SK-N-SH (cell line): Measurements from ENCODE around the gene HYCC2. TPM values are rescaled to one million over a fixed set of nuclear protein-coding genes. Genes with fewer than 3 reads are reported as not detected.

Source experiments
- CTCF ChIA-PET: fragments of 300-600, 350-600 bp; formaldehyde crosslinking; extraction: SDS; loops from one replicate; lab custom pipeline; 2021; lab: Yijun Ruan, JAX
- POLR2A ChIA-PET: fragments of 350-600 bp; sonication (Branson Sonifier 250); formaldehyde crosslinking; extraction: SDS; loops from one replicate; lab custom pipeline; 2020; ENCODE audit warnings: antibody characterized with exemption, inconsistent platforms; lab: Yijun Ruan, JAX
- DNase-seq: peaks from one replicate; pipeline ENCODE4 v3.0.0; 2012
- H2AFZ ChIP-seq: fragments of 200-600 bp; sonication (generic); 2 replicates; pipeline ENCODE4 v1.8.1; 2016; ENCODE audit warnings: antibody characterized with exemption, mild to moderate bottlenecking, low read depth
- H3F3A ChIP-seq: fragments of 200-600 bp; sonication (generic); replicated peaks from 2 replicates; pipeline ENCODE3; 2016; ENCODE audit warnings: antibody characterized with exemption, mild to moderate bottlenecking; ENCODE audit not compliant: insufficient read depth
- H3K27ac ChIP-seq, 2 experiments: fragments of 200-500 bp in 1 of 2; fragments of 200-600 bp in 1 of 2; sonication (Bioruptor generic) in 1 of 2; sonication (generic), shearing (Covaris generic) in 1 of 2; 2 replicates each; pipeline versions ENCODE4 v1.5.1 to v1.6.1; 2014 to 2016; ENCODE audit warnings: low read depth in 2 of 2, inconsistent platforms in 1 of 2, low read length in 1 of 2, mild to moderate bottlenecking in 1 of 2, mixed read lengths in 1 of 2
- H3K27me3 ChIP-seq: fragments of 200-600 bp; sonication (generic), shearing (Covaris generic); 2 replicates; pipeline ENCODE4 v1.6.1; 2016; ENCODE audit warnings: mixed run types; ENCODE audit not compliant: insufficient read depth
- H3K36me3 ChIP-seq, 2 experiments: fragments of 200-500 bp in 1 of 2; fragments of 200-600 bp in 1 of 2; sonication (Bioruptor generic) in 1 of 2; sonication (generic) in 1 of 2; replicated peaks in 1 of 2; 2 replicates each; pipeline versions ENCODE3 to v1.5.1; 2014 to 2016; ENCODE audit warnings: low read length in 1 of 2, mild to moderate bottlenecking in 1 of 2; ENCODE audit not compliant: insufficient read depth in 2 of 2, control insufficient read depth in 1 of 2
- H3K4me1 ChIP-seq, 2 experiments: fragments of 200-500 bp in 1 of 2; fragments of 200-600 bp in 1 of 2; sonication (Bioruptor generic) in 1 of 2; sonication (generic), shearing (Covaris generic) in 1 of 2; 2 replicates each; pipeline versions ENCODE4 v1.5.1 to v1.6.1; 2014 to 2016; ENCODE audit warnings: low read depth in 1 of 2, low read length in 1 of 2, mixed run types in 1 of 2; ENCODE audit not compliant: insufficient read depth in 2 of 2, control insufficient read depth in 1 of 2
- H3K4me2 ChIP-seq: fragments of 200-600 bp; sonication (generic), shearing (Covaris generic); 2 replicates; pipeline ENCODE4 v1.6.1; 2017; ENCODE audit warnings: mixed run types
- H3K4me3 ChIP-seq, 2 experiments: fragments of 200-500 bp in 1 of 2; fragments of 200-600 bp in 1 of 2; sonication (Bioruptor generic) in 1 of 2; sonication (generic), shearing (Covaris generic) in 1 of 2; 2 replicates each; pipeline versions ENCODE4 v1.5.1 to v1.8.1; 2014 to 2016; ENCODE audit warnings: low read depth in 2 of 2, inconsistent platforms in 1 of 2, low read length in 1 of 2, mild to moderate bottlenecking in 1 of 2, mixed read lengths in 1 of 2, moderate library complexity in 1 of 2
- H3K79me2 ChIP-seq: fragments of 200-600 bp; sonication (generic); 2 replicates; pipeline ENCODE4 v1.8.1; 2017; ENCODE audit warnings: mild to moderate bottlenecking; ENCODE audit not compliant: insufficient read depth
- H3K9ac ChIP-seq: fragments of 200-600 bp; sonication (generic); 2 replicates; pipeline ENCODE4 v1.6.1; 2017; ENCODE audit warnings: mixed run types
- H3K9me2 ChIP-seq: fragments of 200-600 bp; sonication (generic); 2 replicates; pipeline ENCODE4 v1.6.1; 2017; ENCODE audit warnings: mixed run types
- H3K9me3 ChIP-seq: fragments of 200-600 bp; sonication (generic); 2 replicates; pipeline ENCODE4 v1.6.1; 2017; ENCODE audit warnings: mixed run types, mild to moderate bottlenecking, moderate library complexity
- H4K20me1 ChIP-seq: fragments of 200-600 bp; sonication (generic); 2 replicates; pipeline ENCODE4 v1.6.1; 2017; ENCODE audit warnings: mild to moderate bottlenecking, mixed run types; ENCODE audit not compliant: insufficient read depth
- CTCF ChIP-seq: fragments of 200-600 bp; sonication (generic); IDR thresholded peaks from 2 replicates; pipeline ENCODE4 v1.6.1; 2017; ENCODE audit warnings: antibody characterized with exemption, mild to moderate bottlenecking, moderate library complexity
- ELF1 ChIP-seq: IDR thresholded peaks from 2 replicates; pipeline ENCODE4 v1.4.0; 2012
- FOSL2 ChIP-seq: IDR thresholded peaks from 2 replicates; pipeline ENCODE4 v1.4.0; 2012; ENCODE audit warnings: low read depth, mild to moderate bottlenecking, moderate library complexity, borderline replicate concordance
- GABPA ChIP-seq: IDR thresholded peaks from 2 replicates; pipeline ENCODE4 v1.4.0; 2012; ENCODE audit warnings: low read depth, mild to moderate bottlenecking
- MAX ChIP-seq: IDR thresholded peaks from 2 replicates; pipeline ENCODE4 v1.4.0; 2012; ENCODE audit warnings: low read depth
- NRF1 ChIP-seq: IDR thresholded peaks from 2 replicates; pipeline ENCODE4 v1.6.1; 2012; ENCODE audit warnings: low read depth, mild to moderate bottlenecking, low read length
- POLR2AphosphoS5 ChIP-seq: IDR thresholded peaks from 2 replicates; pipeline ENCODE4 v1.6.1; 2012; ENCODE audit warnings: low read depth, low read length
- RFX5 ChIP-seq: IDR thresholded peaks from 2 replicates; pipeline ENCODE4 v1.6.1; 2012; ENCODE audit warnings: mild to moderate bottlenecking, improper control_type of control experiment, low read length
- TAF1 ChIP-seq: IDR thresholded peaks from 2 replicates; pipeline ENCODE4 v1.6.1; 2012; ENCODE audit warnings: low read depth, mild to moderate bottlenecking, low read length, moderate library complexity, borderline replicate concordance
- TEAD4 ChIP-seq: IDR thresholded peaks from 2 replicates; pipeline ENCODE4 v1.4.0; 2012; ENCODE audit warnings: mild to moderate bottlenecking, borderline replicate concordance; ENCODE audit not compliant: insufficient read depth
- YY1 ChIP-seq: IDR thresholded peaks from 2 replicates; pipeline ENCODE4 v1.4.0; 2012; ENCODE audit warnings: low read depth, mild to moderate bottlenecking
- WGBS: methylation state at CpG from one replicate; pipeline ENCODE4 v1.1.6; 2017; ENCODE audit warnings: low lambda C conversion rate; 5-methylcytosine and 5-hydroxymethylcytosine counted together
- polyA plus RNA-seq, 3 experiments: library from polyadenylated mRNA; depleted of rRNA; stranded (reverse); fragments of >200 nt; gene quantifications; 2 replicates each; pipeline ENCODE4 v1.2.3, GENCODE V29; 2012

HYCC2 gene
- polyA plus RNA-seq, 1 of the 3 experiments (the other 2 are of a cell fraction): 1.2 TPM

- Histone ChIP-seq H2AFZ (peak overlapping the region; percentile 95), H3K9ac (peak overlapping the region; percentile 97), H3F3A (peaks cover 9% of the 10 kb centered on the region), H3K4me1 (peaks cover 0 to 19% of the 10 kb centered on the region in 2 experiments; a peak in 3 of 4 replicates), H3K9me3 (no peaks in the 10 kb centered on the region), H3K27me3 (no peaks in the 10 kb centered on the region), H4K20me1 (no peaks in the 10 kb centered on the region), H3K79me2 (peaks cover 72% of the 10 kb centered on the region), H3K4me2 (peak overlapping the region; percentile 97), H3K9me2 (no peaks in the 10 kb centered on the region), H3K4me3 (peak overlapping the region; percentile 70 to 86), H3K27ac (peak overlapping the region; percentile 89 to 92), H3K36me3 (peaks cover 0 to 2% of the 10 kb centered on the region in 2 experiments)
- ChIA-PET POLR2A (interaction anchor here (0.6 to 1.6 kb wide), 3 partner anchors 11 to 254 kb away, joined by 3 to 4 read pairs (median 3); no protein-coding TSS in a partner anchor), CTCF (interaction anchor here (0.7 to 2.7 kb wide), 10 partner anchors 9 to 212 kb away, joined by 3 to 16 read pairs (median 4); no protein-coding TSS in a partner anchor)
- 57% methylated on average over 20 of the region's 22 CpGs for WGBS
- DNase-seq: no peak
- TF ChIP-seq NRF1 (no peak), CTCF (peak; percentile 41), MAX (peak; percentile 50; the same call in 1 of the 2 replicates)
Observed at GRCh38 chr2:201116959-201117734, 45.7 kb upstream of the HYCC2 start.

GRCh38 chr2:201116115-201116958 is 44.9 kb upstream of the HYCC2 start, which contains the start of gene CFLAR:
CFLAR (plus strand) TSS chr2:201116164; CDS start chr2:201129866, 13,702 bp downstream.
- WGBS: 2% methylated on average over 23 of the region's 75 CpGs
- H2AFZ ChIP-seq: peak within 1 kb of the TSS; percentile 95
- peak within 1 kb of the TSS; percentile 97 for H3K9ac ChIP-seq
- peaks cover 64% of the 10 kb centered on the region for H3K79me2 ChIP-seq
- H3F3A ChIP-seq: peaks cover 9% of the 10 kb centered on the region
- no peaks in the 10 kb centered on the region for H3K36me3 ChIP-seq
- no peaks in the 10 kb centered on the region for H3K9me3 ChIP-seq
- ChIA-PET CTCF (interaction anchor here (0.7 to 2.7 kb wide), 8 partner anchors 10 to 211 kb away, joined by 3 to 16 read pairs (median 4); no protein-coding TSS in a partner anchor), POLR2A (interaction anchor here (0.6 to 1.6 kb wide), 4 partner anchors 12 to 253 kb away, joined by 3 to 4 read pairs (median 3); no protein-coding TSS in a partner anchor)
- peak; percentile 84 for DNase-seq
- peak within 1 kb of the TSS; percentile 89 to 92 for H3K27ac ChIP-seq
- no peaks in the 10 kb centered on the region for H4K20me1 ChIP-seq
- no peaks in the 10 kb centered on the region for H3K27me3 ChIP-seq
- H3K9me2 ChIP-seq: no peaks in the 10 kb centered on the region
- TF ChIP-seq RFX5: no peak
- no peak for TF ChIP-seq TEAD4
- TF ChIP-seq TAF1: peak; percentile 60
- TF ChIP-seq POLR2AphosphoS5: peak; percentile 60
- no peak for TF ChIP-seq FOSL2
- peak; percentile 82 for TF ChIP-seq YY1
- TF ChIP-seq ELF1: peak; percentile 39; the same call in 1 of the 2 replicates
- TF ChIP-seq MAX: peak; percentile 14; the same call in 1 of the 2 replicates
- peak; percentile 65 for TF ChIP-seq GABPA
- H3K4me2 ChIP-seq: peak within 1 kb of the TSS; percentile 97
- H3K4me1 ChIP-seq: peaks cover 0 to 19% of the 10 kb centered on the region in 2 experiments; a peak in 3 of 4 replicates
- H3K4me3 ChIP-seq: peak within 1 kb of the TSS; percentile 70 to 86
